Keratinocyte (primary cell): ENCODE data around the gene CERKL. TPM values are rescaled to one million over a fixed set of nuclear protein-coding genes. Genes with fewer than 3 reads are reported as not detected.

Experiments
- DNase-seq: peaks from one replicate; pipeline ENCODE4 v3.0.0-alpha.2; 2011; ENCODE audit warnings: low read depth, missing footprints, low spot score
- FAIRE-seq: peaks from 2 replicates; lab custom pipeline; 2011; peaks lifted over from hg19 to GRCh38; lab: Jason Lieb, UNC
- H2AFZ ChIP-seq: 2 replicates; pipeline ENCODE4 v1.6.0; 2012; ENCODE audit warnings: low read length, control low read depth, inconsistent platforms; ENCODE audit not compliant: control insufficient read depth
- H3K27ac ChIP-seq: 2 replicates; pipeline ENCODE4 v1.5.1; 2011; ENCODE audit warnings: low read length; ENCODE audit not compliant: control insufficient read depth, insufficient read depth
- H3K27me3 ChIP-seq: 3 replicates; pipeline ENCODE4 v1.6.0; 2011; ENCODE audit warnings: low read length; ENCODE audit not compliant: control insufficient read depth, insufficient read depth; ENCODE audit errors: extremely low read depth
- H3K36me3 ChIP-seq, 2 experiments: 2 replicates in 1 of 2; 3 replicates in 1 of 2; pipeline ENCODE4 v1.5.1; 2011; ENCODE audit warnings: low read length in 2 of 2, mild to moderate bottlenecking in 1 of 2; ENCODE audit not compliant: control insufficient read depth in 2 of 2, insufficient read depth in 2 of 2; ENCODE audit errors: extremely low read depth in 1 of 2
- H3K4me1 ChIP-seq: 3 replicates; pipeline ENCODE4 v1.5.1; 2011; ENCODE audit warnings: low read length; ENCODE audit not compliant: control insufficient read depth, insufficient read depth; ENCODE audit errors: extremely low read depth
- H3K4me2 ChIP-seq: 3 replicates; pipeline ENCODE4 v1.6.0; 2011; ENCODE audit warnings: low read depth, low read length; ENCODE audit not compliant: control insufficient read depth, insufficient read depth; ENCODE audit errors: extremely low read depth
- H3K4me3 ChIP-seq, 3 experiments: fragments of 200-600 bp in 1 of 3; sonication (generic) in 1 of 3; 2 replicates in 2 of 3; 3 replicates in 1 of 3; pipeline ENCODE4 v1.5.1; 2011 to 2016; ENCODE audit warnings: low read length in 3 of 3, mild to moderate bottlenecking in 3 of 3, control low read depth in 2 of 3, inconsistent platforms in 1 of 3, low read depth in 1 of 3, mixed read lengths in 1 of 3, mixed run types in 1 of 3, moderate library complexity in 1 of 3; ENCODE audit not compliant: control insufficient read depth in 2 of 3, insufficient read depth in 2 of 3; ENCODE audit errors: extremely low read depth in 1 of 3
- H3K79me2 ChIP-seq: 2 replicates; pipeline ENCODE4 v1.6.0; 2012; ENCODE audit warnings: low read length; ENCODE audit not compliant: control insufficient read depth, insufficient read depth
- H3K9ac ChIP-seq: 3 replicates; pipeline ENCODE4 v1.6.0; 2011; ENCODE audit warnings: low read length; ENCODE audit not compliant: control insufficient read depth, insufficient read depth; ENCODE audit errors: extremely low read depth
- H3K9me1 ChIP-seq: 3 replicates; pipeline ENCODE4 v1.6.0; 2011; ENCODE audit warnings: low read length; ENCODE audit not compliant: control insufficient read depth, insufficient read depth; ENCODE audit errors: extremely low read depth
- H3K9me3 ChIP-seq: 2 replicates; pipeline ENCODE4 v1.5.1; 2012; ENCODE audit warnings: low read depth, low read length; ENCODE audit not compliant: control insufficient read depth
- H4K20me1 ChIP-seq: 3 replicates; pipeline ENCODE4 v1.6.0; 2011; ENCODE audit warnings: low read length; ENCODE audit not compliant: control insufficient read depth, insufficient read depth; ENCODE audit errors: extremely low read depth
- CTCF ChIP-seq, 3 experiments: IDR thresholded peaks in 1 of 3; conservative IDR thresholded peaks in 1 of 3; optimal IDR thresholded peaks in 1 of 3; 2 replicates in 2 of 3; 3 replicates in 1 of 3; pipeline versions ENCODE3 to v1.5.1; 2011; ENCODE audit warnings: low read length in 3 of 3, mild to moderate bottlenecking in 3 of 3, moderate library complexity in 2 of 3, control low read depth in 1 of 3, inconsistent platforms in 1 of 3; ENCODE audit not compliant: insufficient read depth in 2 of 3; ENCODE audit errors: extremely low read depth in 1 of 3
- EZH2 ChIP-seq: IDR thresholded peaks from one replicate; pipeline ENCODE4 v1.6.1; 2012; ENCODE audit warnings: inconsistent platforms, mild to moderate bottlenecking, low read length, moderate library complexity
- dilution Hi-C: fragments of 300-500 bp; cut with MboI; formaldehyde crosslinking; loops from one replicate; pipeline ENCODE4 v1.7.0; 2020; ENCODE audit warnings: low sequenced_read_pairs; ENCODE audit not compliant: extremely low pct_ligation_motif_present
- polyA plus RNA-seq, 5 experiments: library from polyadenylated mRNA; depleted of rRNA in 3 of 5; stranded (reverse) in 3 of 5; stranded (forward) in 1 of 5; unstranded in 1 of 5; fragments of >200 nt; gene quantifications; 1 replicate in 1 of 5; 2 replicates in 3 of 5; 3 replicates in 1 of 5; pipeline versions ENCODE4 v1.2.1 to v1.2.3, GENCODE V29; 2011 to 2012; ENCODE audit warnings: missing spikeins in 2 of 5, low read depth in 1 of 5, low replicate concordance in 1 of 5

The CERKL gene
- polyA plus RNA-seq, 1 donor (not counting 4 experiments of a cell fraction or from before 2014, with no cell fraction given), result 0.03 TPM

GRCh38 chr2:181523756-181524155, 133.1 kb downstream of the CERKL start:
- H3K36me3 ChIP-seq, result peaks cover 0 to 3% of the 10 kb centered on the region in 2 experiments
- H3K4me3 ChIP-seq, result no peak overlapping the region
- FAIRE-seq (peak; percentile 84), DNase-seq (no peak)
- TF ChIP-seq EZH2 (no peak), CTCF (optimal IDR thresholded peaks at IDR 0.05 in 1 of 3, IDR thresholded peaks at IDR 0.05 in 1 of 3, conservative IDR thresholded peaks at IDR 0.05 in 1 of 3; ENCODE audit: extremely low read depth in 1 of 3, insufficient read depth in 2 of 3, low read length in 3 of 3) (no peak)
- no peaks in the 10 kb centered on the region for H3K9me3 ChIP-seq
- dilution Hi-C loops, result no loop called here
- no peaks in the 10 kb centered on the region for H4K20me1 ChIP-seq
- peak overlapping the region; percentile 23 for H3K27ac ChIP-seq
- H3K4me2 ChIP-seq, result peak overlapping the region; percentile 66
- H3K27me3 ChIP-seq, result no peaks in the 10 kb centered on the region
- H3K4me1 ChIP-seq, result peaks cover 3% of the 10 kb centered on the region
- no peaks in the 10 kb centered on the region for H3K79me2 ChIP-seq
- H3K9me1 ChIP-seq, result no peaks in the 10 kb centered on the region
- peak overlapping the region; percentile 4 for H3K9ac ChIP-seq
- H2AFZ ChIP-seq, result peak overlapping the region; percentile 84

DNA sequence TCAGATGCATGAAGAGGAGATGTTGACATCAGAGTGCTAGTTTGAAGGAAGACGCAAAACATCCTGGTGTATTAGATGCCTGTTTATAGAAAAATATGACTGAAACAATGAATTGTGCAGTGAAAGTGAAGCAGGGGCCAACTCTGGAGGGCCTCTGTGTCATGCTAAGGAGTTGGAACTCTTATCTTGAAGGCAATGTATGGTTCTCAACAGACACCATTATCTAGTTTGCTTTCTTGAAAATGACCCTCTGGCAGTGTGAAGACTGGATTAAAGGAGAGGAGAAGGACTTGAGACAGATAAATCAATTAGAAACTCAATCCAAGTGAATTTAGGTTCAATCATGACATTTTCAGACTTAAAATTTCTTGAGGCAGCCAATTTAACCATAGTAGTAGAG, 136.7 kb downstream of the CERKL start:
- FAIRE-seq (no peak), DNase-seq (no peak)
- Histone ChIP-seq H3K4me1 (peaks cover 11% of the 10 kb centered on the region), H3K9me1 (no peaks in the 10 kb centered on the region), H3K27me3 (no peaks in the 10 kb centered on the region), H3K36me3 (no peaks in the 10 kb centered on the region), H2AFZ (peak overlapping the region; percentile 41), H3K9me3 (no peaks in the 10 kb centered on the region), H4K20me1 (no peaks in the 10 kb centered on the region), H3K4me3 (no peak overlapping the region), H3K9ac (no peak overlapping the region), H3K4me2 (no peak overlapping the region), H3K27ac (no peak overlapping the region), H3K79me2 (no peaks in the 10 kb centered on the region)
- dilution Hi-C loops, result no loop called here
- TF ChIP-seq CTCF (optimal IDR thresholded peaks at IDR 0.05 in 1 of 3, IDR thresholded peaks at IDR 0.05 in 1 of 3, conservative IDR thresholded peaks at IDR 0.05 in 1 of 3; ENCODE audit: extremely low read depth in 1 of 3, insufficient read depth in 2 of 3, low read length in 3 of 3) (no peak), EZH2 (no peak)
